EH (cell line): ENCODE data around the gene KRTAP4-5.
"Not testable (repeated sequence)": the region's sequence is repeated elsewhere in the genome, so short reads cannot be mapped to it uniquely, and the experiment has no call there.

Experiments
- DNase-seq: peaks from one replicate; pipeline ENCODE4 v3.0.0-alpha.2; 2015; ENCODE audit warnings: low read depth

KRTAP4-5 gene

GRCh38 chr17:41149652-41149985, at the start of gene KRTAP4-5:
TSS of gene KRTAP4-5 (minus strand) at chr17:41149825. CDS start at chr17:41149767, 58 bp downstream.
- no peak for DNase-seq

GRCh38 chr17:41196068-41196467, 46.4 kb upstream of the KRTAP4-5 start:
- DNase-seq = no peak

GRCh38 chr17:41190328-41190727, 40.7 kb upstream of the KRTAP4-5 start:
- DNase-seq = no peak

- not testable (repeated sequence) for DNase-seq
These were observed 40.3 kb upstream of the KRTAP4-5 start, which contains the start of gene KRTAP9-1 for GRCh38 chr17:41189837-41190318. TSS of gene KRTAP9-1 (plus strand) at chr17:41189887. CDS start at chr17:41189887, 0 bp downstream.

- no peak for DNase-seq
These were observed 37.2 kb upstream of the KRTAP4-5 start for GRCh38 chr17:41186872-41187271.

GRCh38 chr17:41185001-41185400, 35.4 kb upstream of the KRTAP4-5 start:
- DNase-seq = no peak

GRCh38 chr17:41184480-41184961, 34.9 kb upstream of the KRTAP4-5 start, which contains the start of gene KRTAP4-1:
TSS of gene KRTAP4-1 (minus strand) at chr17:41184911. CDS start at chr17:41184854, 57 bp downstream.
- DNase-seq = no peak

GRCh38 chr17:41178843-41179616, 29.4 kb upstream of the KRTAP4-5 start:
- DNase-seq = peak; percentile 70

GRCh38 chr17:41178341-41178740, 28.7 kb upstream of the KRTAP4-5 start:
- DNase-seq = peak; percentile 70

GRCh38 chr17:41177727-41178271, 28.2 kb upstream of the KRTAP4-5 start, which contains the start of gene KRTAP4-2:
TSS of gene KRTAP4-2 (minus strand) at chr17:41178221. CDS start at chr17:41178164, 57 bp downstream.
- DNase-seq = no peak

GRCh38 chr17:41176744-41177387, 27.2 kb upstream of the KRTAP4-5 start:
- no peak for DNase-seq

GRCh38 chr17:41171886-41172285, 22.3 kb upstream of the KRTAP4-5 start:
- peak; percentile 15 for DNase-seq

- DNase-seq = no peak
These were observed 18.5 kb upstream of the KRTAP4-5 start, which contains the start of gene KRTAP4-3 for GRCh38 chr17:41168121-41168520. TSS of gene KRTAP4-3 (minus strand) at chr17:41168221. CDS start at chr17:41168172, 49 bp downstream.

GRCh38 chr17:41167561-41167960, 17.9 kb upstream of the KRTAP4-5 start:
- DNase-seq = no peak

GRCh38 chr17:41163828-41164227, 14.2 kb upstream of the KRTAP4-5 start:
- DNase-seq = peak; percentile 23

GRCh38 chr17:41160648-41161047, 11.0 kb upstream of the KRTAP4-5 start, which contains the start of gene KRTAP4-4:
TSS of gene KRTAP4-4 (minus strand) at chr17:41160748. CDS start at chr17:41160691, 57 bp downstream.
- no peak for DNase-seq

GRCh38 chr17:41160190-41160589, 10.6 kb upstream of the KRTAP4-5 start:
- DNase-seq = not testable (repeated sequence)

- no peak for DNase-seq
These were observed 4.2 kb upstream of the KRTAP4-5 start for GRCh38 chr17:41153856-41154255.

- DNase-seq = no peak
These were observed 1.9 kb upstream of the KRTAP4-5 start for GRCh38 chr17:41151525-41151924.

- no peak for DNase-seq
These were observed 401 bp upstream of the KRTAP4-5 start for GRCh38 chr17:41150026-41150425.

GRCh38 chr17:41148971-41149651, 514 bp downstream of the KRTAP4-5 start:
- DNase-seq = not testable (repeated sequence)
